IMR-90 (cell line): Measurements from ENCODE around the gene PPARGC1A. TPM values are rescaled to one million over a fixed set of nuclear protein-coding genes. Genes with fewer than 3 reads are reported as not detected.

ENCODE experiments used
- ATAC-seq: fragments of 200-7000 bp; cut with Tn5 transposase; 2 replicates; pipeline ENCODE4 v1.9.1; 2020; ENCODE audit warnings: low read depth, mild to moderate bottlenecking, moderate library complexity
- BruUV-seq: library from RNA; stranded (reverse); fragments of 400-500 nt; replicated peaks from 2 replicates; lab custom pipeline; 2021; lab: Mats Ljungman, UMichigan
- CTCF ChIA-PET: fragments of 300-600 bp; formaldehyde crosslinking; extraction: SDS; loops from one replicate; lab custom pipeline; 2021; ENCODE audit warnings: antibody characterized with exemption; lab: Yijun Ruan, JAX
- POLR2A ChIA-PET: fragments of 300-600 bp; sonication (Branson Sonifier 250); formaldehyde crosslinking; loops from one replicate; lab custom pipeline; 2022; ENCODE audit warnings: antibody characterized with exemption; ENCODE audit not compliant: unreplicated experiment; lab: Charles Lee
- DNase-seq: peaks from one replicate; pipeline ENCODE4 v3.0.0; 2013
- H2AFZ ChIP-seq: replicated peaks from 2 replicates; pipeline ENCODE3; 2013; ENCODE audit warnings: low read length, mild to moderate bottlenecking; ENCODE audit not compliant: poor library complexity
- H2AK5ac ChIP-seq: 2 replicates; pipeline ENCODE4 v1.6.1; 2013; ENCODE audit warnings: low read depth, low read length, inconsistent platforms
- H2AK9ac ChIP-seq: replicated peaks from 2 replicates; pipeline ENCODE3; 2013; ENCODE audit warnings: mild to moderate bottlenecking, low read depth, low read length, moderate library complexity; ENCODE audit not compliant: poor library complexity
- H2BK120ac ChIP-seq: 2 replicates; pipeline ENCODE4 v1.6.1; 2013; ENCODE audit warnings: low read depth, low read length, inconsistent platforms
- H2BK15ac ChIP-seq: 3 replicates; pipeline ENCODE4 v1.6.1; 2013; ENCODE audit warnings: low read depth, low read length, inconsistent platforms
- H2BK20ac ChIP-seq: 2 replicates; pipeline ENCODE4 v1.6.1; 2013; ENCODE audit warnings: low read depth, mild to moderate bottlenecking, inconsistent platforms, low read length, moderate library complexity
- H2BK5ac ChIP-seq: 2 replicates; pipeline ENCODE4 v1.6.1; 2013; ENCODE audit warnings: mild to moderate bottlenecking, low read depth, low read length, inconsistent platforms; ENCODE audit not compliant: poor library complexity, severe bottlenecking
- H3K14ac ChIP-seq: replicated peaks from 2 replicates; pipeline ENCODE4 v1.6.1; 2013; ENCODE audit warnings: low read depth, low read length, inconsistent platforms
- H3K18ac ChIP-seq: 2 replicates; pipeline ENCODE4 v1.6.1; 2013; ENCODE audit warnings: low read depth, low read length, control low read depth
- H3K23ac ChIP-seq: 2 replicates; pipeline ENCODE4 v1.6.1; 2013; ENCODE audit warnings: low read depth, low read length, inconsistent platforms
- H3K27ac ChIP-seq: 2 replicates; pipeline ENCODE4 v1.5.1; 2013; ENCODE audit warnings: mild to moderate bottlenecking, control low read depth, low read length; ENCODE audit not compliant: insufficient read depth
- H3K27me3 ChIP-seq: 2 replicates; pipeline ENCODE4 v1.6.1; 2013; ENCODE audit warnings: low read length; ENCODE audit not compliant: control insufficient read depth, insufficient read depth
- H3K36me3 ChIP-seq: 2 replicates; pipeline ENCODE4 v1.6.1; 2013; ENCODE audit warnings: low read length, mixed read lengths; ENCODE audit not compliant: control insufficient read depth, insufficient read depth
- H3K4ac ChIP-seq: 2 replicates; pipeline ENCODE4 v1.6.1; 2013; ENCODE audit warnings: low read depth, low read length, inconsistent platforms
- H3K4me1 ChIP-seq: 2 replicates; pipeline ENCODE4 v1.6.1; 2013; ENCODE audit warnings: low read length, mixed read lengths; ENCODE audit not compliant: control insufficient read depth, insufficient read depth
- H3K4me2 ChIP-seq: 2 replicates; pipeline ENCODE4 v1.6.1; 2013; ENCODE audit warnings: low read depth, mild to moderate bottlenecking, control low read depth, low read length, moderate library complexity
- H3K4me3 ChIP-seq: 2 replicates; pipeline ENCODE4 v1.5.1; 2013; ENCODE audit warnings: low read depth, mild to moderate bottlenecking, control low read depth, low read length, moderate library complexity; ENCODE audit not compliant: insufficient read depth
- H3K56ac ChIP-seq: 2 replicates; pipeline ENCODE4 v1.6.1; 2013; ENCODE audit warnings: low read length, inconsistent platforms; ENCODE audit not compliant: insufficient read depth; ENCODE audit errors: extremely low read depth
- H3K79me1 ChIP-seq, 2 experiments: 2 replicates each; pipeline ENCODE4 v1.6.1; 2013; ENCODE audit warnings: low read length in 2 of 2, inconsistent platforms in 1 of 2, low read depth in 1 of 2
- H3K9ac ChIP-seq: 2 replicates; pipeline ENCODE4 v1.6.1; 2013; ENCODE audit warnings: low read depth, low read length, control low read depth
- H3K9me1 ChIP-seq: 2 replicates; pipeline ENCODE4 v1.6.1; 2013; ENCODE audit warnings: low read length, inconsistent platforms; ENCODE audit not compliant: insufficient read depth
- H3K9me3 ChIP-seq: 2 replicates; pipeline ENCODE4 v1.6.1; 2013; ENCODE audit warnings: low read length; ENCODE audit not compliant: control insufficient read depth, insufficient read depth
- H4K20me1 ChIP-seq: 2 replicates; pipeline ENCODE4 v1.6.1; 2013; ENCODE audit warnings: low read length, inconsistent platforms; ENCODE audit not compliant: insufficient read depth
- H4K5ac ChIP-seq: 2 replicates; pipeline ENCODE4 v1.6.1; 2013; ENCODE audit warnings: mild to moderate bottlenecking, low read depth, low read length, control low read depth
- H4K8ac ChIP-seq, 2 experiments: 2 replicates each; pipeline ENCODE4 v1.6.1; 2013; ENCODE audit warnings: low read depth in 2 of 2, low read length in 2 of 2, control low read depth in 1 of 2, inconsistent platforms in 1 of 2
- H4K91ac ChIP-seq: 2 replicates; pipeline ENCODE4 v1.6.1; 2013; ENCODE audit warnings: low read depth, low read length, inconsistent platforms; ENCODE audit not compliant: insufficient read depth
- BHLHE40 ChIP-seq: fragments of 150-350 bp; IDR thresholded peaks from 2 replicates; pipeline ENCODE4 v1.6.1; 2016; ENCODE audit warnings: mild to moderate bottlenecking, low read depth, low read length
- CEBPB ChIP-seq: IDR thresholded peaks from 2 replicates; pipeline ENCODE4 v1.6.1; 2012; ENCODE audit warnings: low read depth, low read length, improper control_type of control experiment
- CHD1 ChIP-seq: IDR thresholded peaks from 2 replicates; pipeline ENCODE4 v1.6.1; 2012; ENCODE audit warnings: low read depth, low read length, improper control_type of control experiment
- MXI1 ChIP-seq: IDR thresholded peaks from 2 replicates; pipeline ENCODE4 v1.6.1; 2012; ENCODE audit warnings: low read depth, mild to moderate bottlenecking, low read length, moderate library complexity, borderline replicate concordance
- POLR2A ChIP-seq: IDR thresholded peaks from 2 replicates; pipeline ENCODE4 v1.6.1; 2012; ENCODE audit warnings: mild to moderate bottlenecking, low read depth, low read length
- RAD21 ChIP-seq: IDR thresholded peaks from 2 replicates; pipeline ENCODE4 v1.6.1; 2012; ENCODE audit warnings: low read length, improper control_type of control experiment
- RCOR1 ChIP-seq: IDR thresholded peaks from 2 replicates; pipeline ENCODE4 v1.6.1; 2012; ENCODE audit warnings: mild to moderate bottlenecking, low read length, improper control_type of control experiment; ENCODE audit not compliant: insufficient replicate concordance
- WGBS, 2 experiments: methylation state at CpG; one replicate each; pipeline versions ENCODE4 v1.1.5 to v1.1.7; 2013; ENCODE audit warnings: missing lambda C conversion rate in 2 of 2; ENCODE audit not compliant: insufficient read length in 1 of 2; ENCODE audit errors: extremely low coverage in 2 of 2; 5-methylcytosine and 5-hydroxymethylcytosine counted together
- dilution Hi-C: fragments of 300-500 bp; cut with HindIII; formaldehyde crosslinking; loops from one replicate; pipeline ENCODE4 v1.14.3; 2018; ENCODE audit warnings: low sequenced_read_pairs; ENCODE audit not compliant: unreplicated experiment
- in situ Hi-C: fragments of 300-500 bp; cut with MboI; formaldehyde crosslinking; loops from 3 replicates; pipeline ENCODE4 v1.14.3; 2019; ENCODE audit warnings: low sequenced_read_pairs, inconsistent platforms, mixed read lengths
- intact Hi-C: fragments of 100-400 bp; cut with micrococcal nuclease; formaldehyde crosslinking; loops from 2 replicates; pipeline ENCODE4 v1.10.0; 2022
- polyA plus RNA-seq, 3 experiments: library from polyadenylated mRNA; depleted of rRNA; stranded (reverse); fragments of >200 nt; gene quantifications; 2 replicates each; pipeline ENCODE4 v1.2.3, GENCODE V29; 2012; ENCODE audit warnings: low replicate concordance in 1 of 3
- total RNA-seq: library from RNA; depleted of rRNA; stranded (reverse); fragments of >200 nt; gene quantifications from 2 replicates; pipeline ENCODE4 v1.2.3, GENCODE V29; 2012
- TF ChIP-seq, protein P1 (sequence below): fragments of 150-350 bp; IDR thresholded peaks from 2 replicates; pipeline ENCODE4 v1.6.1; 2017; ENCODE audit warnings: mild to moderate bottlenecking, antibody characterized with exemption, low read length, low read depth
- TF ChIP-seq, protein P2 (sequence below): fragments of 150-350 bp; IDR thresholded peaks from 2 replicates; pipeline ENCODE4 v1.6.1; 2016; ENCODE audit warnings: low read depth, mild to moderate bottlenecking, low read length, moderate library complexity, borderline replicate concordance

PPARGC1A gene
- total and polyA plus RNA-seq, 2 of the 4 experiments (the other 2 are of a cell fraction), result under 0.01 to 0.03 TPM

DNA sequence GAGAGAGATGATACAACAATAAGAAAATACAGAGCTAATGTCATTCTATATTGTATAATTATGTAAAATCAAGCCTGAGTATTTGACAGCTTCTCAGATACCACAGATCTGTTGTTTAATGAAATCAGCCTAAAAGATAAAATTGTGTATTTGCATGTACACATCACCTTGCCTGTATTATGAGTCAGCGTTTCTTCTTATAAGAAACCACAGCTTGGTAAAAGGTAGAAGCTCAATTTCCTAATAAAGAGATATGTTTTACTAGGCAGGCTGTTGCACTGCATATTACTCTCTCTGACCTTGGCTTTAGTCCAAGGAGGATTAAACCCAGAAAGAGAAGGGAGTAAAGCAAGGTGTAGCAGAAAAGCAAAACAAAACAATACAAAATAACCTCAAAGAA, 121.3 kb downstream of the PPARGC1A start:
- H2BK120ac ChIP-seq, result no peak overlapping the region
- no peak overlapping the region for H4K8ac ChIP-seq
- in situ Hi-C loops, result no loop called here
- no peak overlapping the region for H3K23ac ChIP-seq
- no peak overlapping the region for H2AFZ ChIP-seq
- H3K36me3 ChIP-seq, result no peaks in the 10 kb centered on the region
- ChIA-PET POLR2A (no interaction called here), CTCF (no interaction called here)
- no peak overlapping the region for H3K14ac ChIP-seq
- no peak overlapping the region for H2BK15ac ChIP-seq
- TF ChIP-seq POLR2A (no peak), CEBPB (no peak), BHLHE40 (no peak), RAD21 (no peak), CHD1 (no peak), RCOR1 (no peak), MXI1 (no peak)
- TF ChIP-seq, protein P1, sequence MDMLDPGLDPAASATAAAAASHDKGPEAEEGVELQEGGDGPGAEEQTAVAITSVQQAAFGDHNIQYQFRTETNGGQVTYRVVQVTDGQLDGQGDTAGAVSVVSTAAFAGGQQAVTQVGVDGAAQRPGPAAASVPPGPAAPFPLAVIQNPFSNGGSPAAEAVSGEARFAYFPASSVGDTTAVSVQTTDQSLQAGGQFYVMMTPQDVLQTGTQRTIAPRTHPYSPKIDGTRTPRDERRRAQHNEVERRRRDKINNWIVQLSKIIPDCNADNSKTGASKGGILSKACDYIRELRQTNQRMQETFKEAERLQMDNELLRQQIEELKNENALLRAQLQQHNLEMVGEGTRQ, result no peak
- TF ChIP-seq, protein P2, sequence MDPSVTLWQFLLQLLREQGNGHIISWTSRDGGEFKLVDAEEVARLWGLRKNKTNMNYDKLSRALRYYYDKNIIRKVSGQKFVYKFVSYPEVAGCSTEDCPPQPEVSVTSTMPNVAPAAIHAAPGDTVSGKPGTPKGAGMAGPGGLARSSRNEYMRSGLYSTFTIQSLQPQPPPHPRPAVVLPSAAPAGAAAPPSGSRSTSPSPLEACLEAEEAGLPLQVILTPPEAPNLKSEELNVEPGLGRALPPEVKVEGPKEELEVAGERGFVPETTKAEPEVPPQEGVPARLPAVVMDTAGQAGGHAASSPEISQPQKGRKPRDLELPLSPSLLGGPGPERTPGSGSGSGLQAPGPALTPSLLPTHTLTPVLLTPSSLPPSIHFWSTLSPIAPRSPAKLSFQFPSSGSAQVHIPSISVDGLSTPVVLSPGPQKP, result no peak
- ATAC-seq (no peak), DNase-seq (no peak)
- H3K9me1 ChIP-seq, result no peaks in the 10 kb centered on the region
- dilution Hi-C loops, result no loop called here
- H3K4me3 ChIP-seq, result no peak overlapping the region
- H3K18ac ChIP-seq, result no peak overlapping the region
- H3K4me1 ChIP-seq, result no peaks in the 10 kb centered on the region; the same call in 1 of the 2 replicates
- no peak overlapping the region for H2AK5ac ChIP-seq
- H4K20me1 ChIP-seq, result no peaks in the 10 kb centered on the region
- no peak overlapping the region for H2BK5ac ChIP-seq
- no peaks in the 10 kb centered on the region for H3K79me1 ChIP-seq
- intact Hi-C loops, result no loop called here
- H3K56ac ChIP-seq, result no peak overlapping the region
- no peak overlapping the region for H2BK20ac ChIP-seq
- BruUV-seq, result no TSS peak
- no peaks in the 10 kb centered on the region; the same call in 1 of the 2 replicates for H3K27me3 ChIP-seq
- no peak overlapping the region for H4K5ac ChIP-seq
- WGBS, 2 experiments, result no CpG with 5 or more reads among the region's 1 CpG
- H3K4me2 ChIP-seq, result no peak overlapping the region
- no peak overlapping the region for H3K4ac ChIP-seq
- H3K9ac ChIP-seq, result no peak overlapping the region
- no peaks in the 10 kb centered on the region for H3K9me3 ChIP-seq
- no peak overlapping the region for H2AK9ac ChIP-seq
- no peak overlapping the region for H3K27ac ChIP-seq
- no peak overlapping the region for H4K91ac ChIP-seq
